H4 (cell line): ENCODE measurements around the gene OXLD1. TPM values are rescaled to one million over a fixed set of nuclear protein-coding genes. Genes with fewer than 3 reads are reported as not detected.

Experiments
- DNase-seq: peaks from one replicate; pipeline ENCODE4 v3.0.0-alpha.2; 2015; ENCODE audit warnings: low spot score
- total RNA-seq: library from RNA; depleted of rRNA; stranded (reverse); fragments of >200 nt; shearing (Covaris generic); gene quantifications from 2 replicates; pipeline ENCODE4 v1.2.3, GENCODE V29; 2014; rRNA removed

OXLD1 gene
- 36.3 and 47.4 TPM in 2 replicates for total RNA-seq

DNA sequence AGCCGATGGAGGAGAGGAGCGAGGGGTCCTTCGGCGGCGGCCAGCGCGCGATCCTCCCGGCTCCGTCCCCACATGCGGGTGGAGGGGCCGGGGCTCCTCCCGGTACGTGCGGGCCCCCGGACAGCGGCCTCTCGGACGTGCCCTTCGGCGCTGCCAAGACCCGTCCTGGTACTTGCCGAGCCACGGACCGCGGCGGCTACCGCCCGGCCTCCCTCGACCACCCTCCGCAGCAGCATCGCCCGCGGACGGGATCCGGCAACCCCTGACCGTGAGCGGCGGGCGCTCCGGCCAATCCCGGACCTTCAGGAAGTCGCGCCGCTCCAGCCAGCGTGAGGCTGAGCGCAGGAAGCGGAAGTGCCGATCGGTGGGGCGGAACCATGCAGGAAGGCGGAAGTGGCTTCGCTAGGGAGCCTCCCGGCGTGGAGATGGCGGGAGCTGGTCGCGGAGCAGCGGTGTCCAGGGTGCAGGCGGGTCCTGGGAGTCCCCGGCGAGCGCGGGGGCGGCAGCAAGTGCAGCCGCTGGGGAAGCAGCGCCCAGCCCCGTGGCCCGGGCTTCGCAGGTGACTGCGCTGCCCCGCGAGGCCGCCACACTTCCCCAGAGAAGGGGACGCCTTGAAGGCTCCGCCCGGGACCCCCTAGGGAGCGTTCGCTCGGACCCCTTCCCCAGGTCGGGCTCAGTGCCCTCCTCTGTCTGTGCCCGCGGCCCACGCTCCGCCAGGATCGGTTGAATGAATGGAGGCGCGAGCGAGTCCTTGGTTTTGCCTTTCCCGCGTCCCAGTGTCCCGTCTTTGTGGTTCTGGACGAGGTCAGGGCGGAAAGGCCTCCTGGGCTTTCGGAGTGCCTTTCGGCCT, at the start of gene OXLD1, which contains the start of gene CCDC137:
OXLD1 (minus strand) TSS at position 264 of the 850 bp plus-strand sequence; CDS start at position 236, 28 bp downstream.
CCDC137 (plus strand) TSS at position 396 of the 850 bp plus-strand sequence; CDS start at position 426, 30 bp downstream.
- peak; percentile 94 for DNase-seq

DNA sequence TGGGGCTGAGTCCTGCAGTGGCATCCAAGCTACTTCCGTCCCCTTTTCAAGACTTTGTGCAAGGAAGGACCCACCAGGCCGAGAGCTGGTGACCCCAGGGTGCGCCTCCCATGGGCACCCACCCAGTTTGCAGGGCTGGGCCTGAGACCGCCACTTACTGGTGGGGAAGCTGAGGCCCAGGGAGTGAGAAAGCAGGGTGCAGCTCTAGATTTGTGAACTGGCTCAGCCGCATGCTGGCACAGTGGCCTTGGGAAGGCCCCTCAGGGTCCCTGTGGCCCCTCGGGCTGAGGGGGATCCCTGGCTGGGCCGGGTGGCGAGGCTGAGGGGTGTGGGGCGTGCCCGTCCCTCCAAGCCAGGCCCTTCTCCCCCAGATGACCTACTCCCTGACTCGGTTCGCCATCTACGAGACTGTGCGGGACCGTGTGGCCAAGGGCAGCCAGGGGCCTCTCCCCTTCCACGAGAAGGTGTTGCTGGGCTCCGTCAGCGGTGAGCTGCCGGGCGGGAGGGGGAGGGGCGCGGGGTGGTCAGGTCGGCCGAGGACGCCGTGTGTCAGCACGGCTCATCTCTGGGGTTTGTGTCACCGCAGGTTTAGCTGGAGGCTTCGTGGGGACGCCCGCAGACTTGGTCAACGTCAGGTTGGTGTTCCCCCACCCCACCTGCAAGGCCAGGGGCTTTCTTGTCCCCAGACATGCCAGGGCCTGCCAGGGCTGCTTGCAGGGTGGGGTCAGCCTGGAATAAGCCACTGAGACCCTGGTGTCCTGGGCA, 48.9 kb upstream of the OXLD1 start:
- no peak for DNase-seq

DNA sequence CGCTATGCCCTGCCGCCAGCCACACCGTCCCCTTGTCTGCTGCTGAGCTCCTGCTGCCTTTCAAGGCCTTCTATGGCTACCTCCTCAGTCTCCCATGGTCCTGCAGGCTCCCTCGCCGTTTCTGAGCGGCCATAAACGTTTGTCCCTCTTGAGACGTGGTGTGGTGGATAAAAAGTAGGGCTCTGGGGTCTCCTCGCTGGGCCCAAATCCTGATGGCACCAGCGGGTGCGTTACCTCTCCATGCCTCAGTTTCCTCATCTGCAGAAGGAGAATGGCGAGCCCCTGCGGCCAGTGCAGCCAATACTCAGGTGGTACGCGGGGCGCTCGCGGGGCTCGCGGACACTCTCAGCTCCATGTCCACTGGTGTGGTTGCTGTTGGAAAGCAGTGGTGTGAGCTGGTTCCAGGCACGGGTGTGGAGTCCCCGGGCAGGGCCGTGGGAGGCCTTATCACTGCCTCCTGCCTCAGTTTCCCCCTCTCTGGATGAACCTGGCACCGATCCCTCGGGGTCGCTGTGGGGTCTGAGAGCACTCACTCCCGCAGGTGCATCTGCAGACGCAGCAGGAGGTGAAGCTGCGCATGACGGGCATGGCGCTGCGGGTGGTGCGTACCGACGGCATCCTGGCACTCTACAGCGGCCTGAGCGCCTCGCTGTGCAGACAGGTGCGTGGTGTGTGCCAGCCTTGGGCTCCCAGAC, 48.2 kb upstream of the OXLD1 start:
- DNase-seq, result no peak

DNA sequence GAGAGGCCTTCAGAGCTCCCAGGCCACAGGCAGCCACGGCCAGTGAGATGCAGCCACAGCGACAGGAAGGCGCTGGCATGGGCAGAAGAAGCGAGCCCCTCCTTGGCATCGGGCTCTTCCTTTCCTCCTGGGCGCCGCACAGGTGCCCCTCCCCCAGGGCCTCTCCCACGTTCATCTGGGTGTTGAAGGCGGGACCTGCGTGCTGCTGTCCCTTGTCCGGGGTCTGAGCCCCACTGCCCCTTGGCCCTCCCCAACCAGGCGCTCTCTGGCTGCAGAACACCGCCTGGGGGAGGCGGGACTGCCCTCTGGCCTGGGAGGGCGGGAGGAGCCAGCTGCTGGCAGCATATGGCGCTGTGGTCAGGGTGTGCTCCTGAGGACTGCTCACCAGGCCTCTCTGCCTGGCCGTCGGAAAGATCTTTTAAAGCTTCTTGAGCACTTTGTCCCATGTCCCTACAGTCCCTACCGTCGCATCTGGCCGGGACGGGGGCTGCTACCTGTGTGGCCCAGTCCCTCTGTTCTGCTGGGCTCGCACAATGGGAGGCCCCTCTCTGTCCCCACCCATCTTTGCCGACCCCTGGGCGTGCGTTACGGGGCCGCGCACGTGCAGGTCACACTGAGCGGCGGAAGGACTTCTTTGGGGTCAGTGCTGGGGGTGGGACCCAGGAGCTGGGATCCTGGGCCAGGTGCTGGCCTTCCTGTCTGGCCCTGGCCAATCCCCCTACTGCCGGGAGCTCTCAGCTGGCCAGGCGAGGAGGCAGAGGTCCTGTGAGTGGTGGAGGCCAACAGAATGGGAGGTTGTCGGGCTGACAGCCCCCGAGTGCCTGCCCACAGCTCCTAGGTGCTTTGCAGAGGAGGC, 47.4 kb upstream of the OXLD1 start:
- DNase-seq, result no peak

DNA sequence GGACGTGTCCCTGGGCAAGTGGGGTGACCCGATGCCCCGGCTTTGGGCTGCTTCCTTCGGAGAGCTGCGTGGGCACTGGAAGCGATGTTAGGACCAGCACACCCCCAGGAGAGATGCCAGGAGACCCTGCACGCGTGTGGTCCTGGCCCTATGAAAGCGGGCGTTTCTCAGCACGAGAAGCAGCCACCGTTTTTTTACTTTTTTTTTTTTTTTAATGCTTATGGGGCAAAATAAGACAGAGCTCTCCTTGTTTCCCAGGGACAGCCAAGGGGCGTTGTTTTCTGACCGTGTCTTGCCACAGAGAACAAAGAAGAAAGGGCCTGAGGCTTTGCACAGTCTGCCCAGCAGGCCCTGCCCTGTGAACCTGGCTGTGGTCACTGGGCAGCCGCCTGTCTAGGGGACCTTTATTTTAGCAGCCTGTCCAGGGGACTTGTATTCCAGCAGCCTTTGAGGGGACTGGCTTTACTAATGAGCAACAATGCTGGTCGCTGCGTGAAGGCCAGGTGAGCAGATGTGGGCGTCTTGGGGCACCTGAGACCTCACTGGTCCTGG, 46.7 kb upstream of the OXLD1 start:
- DNase-seq, result no peak

DNA sequence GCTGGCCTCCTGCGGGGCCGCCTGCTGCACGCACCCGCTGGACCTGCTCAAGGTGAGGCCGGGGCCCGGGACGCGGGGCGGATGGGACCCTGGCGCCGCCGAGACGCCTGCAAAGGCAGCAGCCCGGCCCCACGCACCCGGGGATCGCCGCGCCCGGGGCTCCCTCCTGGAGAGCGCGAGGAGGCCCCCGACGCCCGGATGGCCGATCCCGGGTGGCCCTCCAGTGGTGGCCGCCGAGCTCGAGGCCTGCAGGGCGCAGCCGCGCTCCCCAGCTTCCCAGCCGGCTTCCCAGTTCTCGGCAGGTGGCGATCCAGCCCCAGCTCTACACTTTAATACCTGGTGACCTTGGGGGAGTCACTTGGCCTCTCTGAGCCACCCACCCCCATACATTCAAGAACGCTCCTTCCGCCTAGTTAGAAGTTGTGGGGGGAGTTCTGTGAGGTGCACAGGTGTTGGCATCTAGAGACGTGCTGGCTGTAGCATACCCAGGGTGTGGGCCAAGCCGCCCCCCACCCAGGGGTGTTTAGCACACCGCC, 46.1 kb upstream of the OXLD1 start:
- DNase-seq, result no peak

DNA sequence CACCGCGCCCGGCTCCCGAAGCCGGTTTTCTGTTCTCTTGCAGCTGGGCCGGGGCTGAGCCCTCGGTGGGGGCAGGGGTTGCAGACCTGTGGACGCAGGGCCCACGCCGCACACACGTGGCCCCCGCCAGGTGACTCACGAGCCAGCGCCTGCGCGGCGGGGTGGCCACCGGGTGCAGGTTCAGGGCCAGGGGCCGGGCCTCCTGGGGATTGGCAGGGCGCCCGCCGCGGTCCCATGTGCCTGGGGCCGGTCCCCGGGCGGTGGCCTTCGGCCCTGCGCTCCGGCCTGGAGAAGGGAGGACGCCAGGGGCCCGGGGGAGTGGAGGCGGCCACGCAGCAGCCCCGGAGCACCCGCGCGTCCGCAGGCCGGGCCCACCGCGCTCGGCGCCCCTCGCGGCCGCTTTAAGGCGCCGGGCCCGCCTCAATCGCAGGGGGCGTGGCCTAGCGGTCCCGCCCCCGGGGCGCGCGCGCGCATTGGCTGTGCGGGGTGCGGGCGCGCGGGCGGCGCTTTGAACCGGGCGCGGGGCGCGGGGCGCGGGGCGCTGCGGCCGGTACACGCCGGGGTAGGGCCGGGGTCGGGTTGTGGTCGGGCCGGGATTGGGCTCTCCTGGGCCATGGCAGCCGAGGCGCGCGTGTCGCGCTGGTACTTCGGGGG, 45.5 kb upstream of the OXLD1 start, which contains the start of gene SLC25A10:
SLC25A10 (plus strand) TSS at position 471 of the 654 bp plus-strand sequence; CDS start at position 614, 143 bp downstream.
- DNase-seq, result peak; percentile 69

DNA sequence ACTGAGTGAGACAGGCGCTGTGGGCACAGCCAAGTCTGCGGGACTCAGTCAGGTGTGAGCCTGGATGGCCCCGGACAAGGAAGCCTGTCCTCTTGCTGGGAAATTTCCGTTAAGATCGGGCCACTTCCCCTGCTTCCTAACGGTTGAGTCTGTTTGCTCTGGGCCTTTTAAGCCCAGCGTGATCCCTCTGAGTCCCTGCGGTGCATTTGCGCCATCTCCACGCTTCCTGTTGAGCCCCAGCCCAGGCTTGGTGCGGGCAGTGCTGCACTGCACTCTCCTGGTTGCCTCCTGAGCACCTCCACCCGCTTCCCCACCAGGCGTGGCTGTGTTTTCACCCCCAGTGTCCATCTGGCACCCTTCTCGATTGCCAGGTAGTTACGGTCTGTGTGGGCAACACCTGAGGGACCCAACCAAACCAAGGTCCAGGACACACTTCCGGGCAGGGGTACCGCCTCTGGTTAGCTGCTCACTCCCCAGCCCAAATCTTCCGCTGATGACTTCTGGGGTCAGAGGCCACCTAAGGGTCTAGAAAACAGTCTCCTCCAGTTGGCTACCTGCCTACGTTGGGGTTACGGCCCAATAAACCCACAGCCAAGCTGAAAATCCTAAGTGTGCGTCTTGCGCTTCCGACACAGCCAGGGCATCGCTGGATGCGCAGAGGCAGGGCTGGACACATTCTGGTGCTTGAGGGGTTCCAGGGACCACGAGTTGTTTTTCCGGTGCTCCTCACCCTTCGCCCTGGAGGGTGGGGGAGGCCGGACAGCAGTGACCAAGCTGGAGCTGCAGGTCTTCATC, 44.3 kb upstream of the OXLD1 start:
- DNase-seq, result no peak

DNA sequence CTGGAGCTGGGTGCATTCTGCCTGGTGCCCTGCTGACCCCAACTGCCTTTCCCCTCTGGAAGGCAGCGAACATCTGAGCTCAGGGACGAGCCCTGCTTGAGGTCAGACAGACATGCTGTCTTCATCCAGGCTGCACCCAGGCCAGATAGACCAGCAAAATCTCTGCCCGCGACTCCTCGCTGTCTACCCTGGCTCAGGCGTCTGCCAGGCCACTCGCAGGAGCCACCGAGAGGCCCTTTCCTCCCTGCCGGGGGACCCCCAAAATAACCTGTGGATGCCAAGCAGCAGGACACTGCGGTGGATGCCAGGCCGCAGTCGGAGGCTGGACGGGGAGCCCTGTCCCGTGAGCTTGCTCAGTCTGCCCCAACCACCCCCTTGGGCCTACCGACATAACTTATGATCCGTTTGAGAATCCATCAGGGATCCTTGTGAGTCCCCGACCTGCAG, 42.4 kb upstream of the OXLD1 start:
- no peak for DNase-seq

DNA sequence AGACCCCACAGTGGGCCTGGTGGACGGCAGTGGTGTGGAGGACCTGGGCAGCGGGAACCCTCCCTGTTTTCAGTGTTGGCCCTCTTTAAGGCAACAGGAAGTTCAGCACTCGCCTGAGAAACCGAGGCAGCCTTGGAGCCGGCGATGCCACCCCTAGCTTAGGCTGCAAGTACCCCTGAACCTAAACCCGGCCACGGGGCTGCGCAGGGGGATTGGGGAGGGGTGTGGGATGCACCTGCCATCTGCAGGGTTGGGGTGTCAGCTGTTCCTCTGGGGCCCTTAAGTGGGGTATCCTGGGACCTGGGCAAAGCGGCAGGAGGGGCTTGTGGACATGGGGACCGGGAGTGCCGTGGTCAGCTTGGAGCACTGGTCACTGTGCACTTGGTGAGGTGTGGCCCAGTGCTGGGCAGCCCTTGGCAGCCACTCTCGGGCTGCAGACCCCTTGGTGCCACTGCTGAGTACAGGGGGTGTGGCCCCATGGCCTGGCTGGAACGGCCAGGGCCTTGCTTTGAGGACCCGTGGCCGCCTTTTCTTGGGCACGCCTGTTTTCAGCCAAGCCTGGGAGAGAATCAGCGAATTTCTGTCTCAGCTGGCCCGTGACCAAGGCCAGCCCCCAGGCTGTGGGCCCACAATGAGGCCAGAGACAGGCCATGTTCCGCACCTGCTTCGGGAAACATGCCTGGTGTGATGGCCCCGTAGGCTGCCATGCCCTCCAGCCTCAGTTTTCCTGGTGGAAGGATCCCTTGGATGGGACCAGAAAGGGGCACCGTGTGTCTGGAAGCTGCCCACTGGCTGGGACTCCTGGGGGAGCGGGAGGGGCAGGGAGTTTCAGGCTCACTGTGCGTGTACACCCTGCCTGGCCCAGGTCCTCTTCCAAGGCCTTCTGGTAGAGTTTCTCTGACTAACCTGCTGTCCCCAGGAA, 41.6 kb upstream of the OXLD1 start:
- no peak for DNase-seq

DNA sequence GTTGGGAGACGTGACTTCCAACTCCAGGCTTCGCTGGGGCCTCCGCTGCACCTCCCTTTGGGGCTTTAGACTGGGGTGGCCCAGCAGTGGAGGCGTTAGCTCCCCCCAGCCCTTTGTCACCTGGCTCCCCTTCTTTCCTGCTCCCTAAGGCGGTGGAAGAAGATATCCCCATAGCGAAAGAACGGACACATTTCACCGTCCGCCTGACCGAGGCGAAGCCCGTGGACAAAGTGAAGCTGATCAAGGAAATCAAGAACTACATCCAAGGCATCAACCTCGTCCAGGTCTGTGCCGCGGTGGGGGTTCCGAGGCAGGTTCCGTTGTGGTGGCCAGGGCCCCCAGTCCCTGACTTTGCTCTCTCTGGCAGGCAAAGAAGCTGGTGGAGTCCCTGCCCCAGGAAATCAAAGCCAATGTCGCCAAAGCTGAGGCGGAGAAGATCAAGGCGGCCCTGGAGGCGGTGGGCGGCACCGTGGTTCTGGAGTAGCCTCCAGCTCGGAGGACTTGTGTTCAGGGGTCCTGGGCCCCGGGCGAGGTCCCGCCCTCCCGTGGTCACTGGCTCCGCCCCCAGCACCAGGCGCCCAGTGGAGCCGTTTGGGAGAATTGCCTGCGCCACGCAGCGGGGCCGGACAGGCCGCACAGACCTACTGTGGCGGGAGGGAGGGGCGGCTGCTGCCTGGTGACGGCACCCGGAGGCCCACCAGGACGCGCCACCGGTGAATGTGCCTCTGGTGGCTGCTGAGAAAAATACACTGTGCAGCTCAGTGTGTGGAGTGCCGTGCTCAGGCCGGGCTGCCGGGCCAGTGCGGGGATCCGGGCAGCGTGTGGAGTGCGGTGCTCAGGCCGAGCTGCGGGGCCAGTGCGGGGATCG, 40.6 kb upstream of the OXLD1 start:
- no peak for DNase-seq

DNA sequence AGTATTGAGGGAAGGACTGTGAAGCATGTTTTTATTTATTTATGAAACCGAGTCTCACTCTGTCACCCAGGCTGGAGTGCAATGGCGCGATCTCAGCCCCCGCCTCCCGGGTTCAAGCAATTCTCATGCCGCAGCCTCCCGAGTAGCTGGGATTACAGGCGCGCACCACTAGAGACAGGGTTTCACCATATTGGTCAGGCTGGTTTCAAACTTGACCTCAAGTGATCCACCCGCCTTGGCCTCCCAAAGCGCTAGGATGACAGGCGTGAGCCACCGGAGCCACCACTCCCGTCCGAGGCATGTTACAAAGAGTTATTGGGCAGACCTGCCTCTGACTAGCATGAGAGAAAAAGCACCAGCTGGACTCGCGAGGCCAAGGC, 39.8 kb upstream of the OXLD1 start:
- DNase-seq, result no peak

DNA sequence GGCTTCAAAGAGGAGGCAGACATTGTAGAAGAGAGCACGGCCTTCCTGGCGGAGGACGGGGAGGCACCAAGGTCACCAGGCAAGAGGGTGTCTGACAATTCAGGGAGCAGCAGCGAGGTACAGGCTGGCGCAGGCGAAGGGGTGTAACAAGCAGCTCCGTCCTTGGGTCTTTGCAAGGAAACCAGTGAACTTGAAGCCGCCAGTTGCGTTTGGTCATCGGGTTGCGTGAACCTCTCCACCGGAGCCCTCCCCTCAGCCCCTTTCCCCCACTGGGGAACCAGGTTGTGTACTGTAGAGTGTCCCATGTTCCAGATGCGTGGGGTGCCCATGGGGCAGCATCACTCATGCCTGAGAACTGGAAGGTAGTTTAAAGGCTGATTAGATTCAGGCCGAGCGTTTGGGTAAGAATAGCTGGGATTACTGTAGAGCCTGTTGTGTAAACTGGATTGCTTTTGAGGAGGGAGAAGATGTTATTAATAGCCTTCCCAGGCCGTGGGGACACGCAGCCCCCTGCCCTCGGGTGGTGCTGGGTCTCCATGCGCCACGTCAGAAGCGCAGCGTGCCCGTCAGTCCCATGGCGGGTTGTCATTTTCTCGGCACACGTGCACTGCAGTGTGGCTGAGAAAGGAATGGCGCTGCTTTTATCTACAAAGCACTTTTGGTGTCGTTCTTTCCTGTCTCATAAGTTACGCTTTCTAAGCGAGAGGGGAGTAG, 39.3 kb upstream of the OXLD1 start:
- no peak for DNase-seq

DNA sequence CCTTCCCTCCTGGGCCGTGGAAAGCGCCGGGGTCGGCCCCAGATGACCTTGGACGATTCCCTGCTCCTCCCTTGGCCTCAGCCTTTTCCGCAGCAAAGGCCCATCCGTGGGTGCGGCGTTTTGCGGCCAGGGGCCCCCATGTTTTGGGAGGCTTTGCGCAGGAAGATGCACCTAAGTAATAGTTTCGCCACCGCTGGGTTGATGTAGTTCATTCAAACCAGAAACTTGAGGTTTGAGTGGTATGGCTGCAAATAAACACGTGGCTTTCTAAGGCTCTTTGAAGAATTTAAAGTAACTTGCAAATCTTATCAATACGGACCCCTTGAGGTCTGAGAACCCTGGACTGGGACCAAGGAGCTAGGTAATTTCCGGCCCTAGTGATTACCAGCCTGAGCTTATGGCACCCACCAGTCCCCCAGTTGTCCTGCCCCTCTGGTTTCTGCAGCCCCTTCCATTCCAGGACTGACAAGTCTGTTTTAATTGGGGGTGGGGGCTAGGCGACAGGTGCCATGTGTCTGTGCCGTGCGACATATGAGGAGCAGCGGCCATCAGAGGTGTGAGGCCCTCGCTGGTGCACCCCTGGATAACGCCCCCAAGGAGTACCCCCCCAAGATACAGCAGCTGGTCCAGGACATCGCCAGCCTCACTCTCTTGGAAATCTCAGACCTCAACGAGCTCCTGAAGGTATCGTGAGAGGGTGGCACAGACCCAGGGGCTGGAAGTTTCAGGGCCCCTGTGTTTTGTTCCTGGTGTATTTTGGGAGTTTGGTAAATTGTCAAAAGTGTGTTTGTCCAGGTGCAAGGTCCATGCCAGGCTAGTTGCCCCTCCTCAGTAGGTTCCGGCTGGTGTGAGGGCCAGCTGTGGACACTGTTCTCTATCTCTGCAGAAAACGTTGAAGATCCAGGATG, 37.6 kb upstream of the OXLD1 start:
- DNase-seq, result no peak
